ENCODE results near the gene MYLK3. TPM values are rescaled to one million over a fixed set of nuclear protein-coding genes. Genes with fewer than 3 reads are reported as not detected.

MYLK3 gene
- total and polyA plus RNA-seq, 2 donors (not counting 3 experiments of a cell fraction or from before 2014, with no cell fraction given), result not detected

DNA sequence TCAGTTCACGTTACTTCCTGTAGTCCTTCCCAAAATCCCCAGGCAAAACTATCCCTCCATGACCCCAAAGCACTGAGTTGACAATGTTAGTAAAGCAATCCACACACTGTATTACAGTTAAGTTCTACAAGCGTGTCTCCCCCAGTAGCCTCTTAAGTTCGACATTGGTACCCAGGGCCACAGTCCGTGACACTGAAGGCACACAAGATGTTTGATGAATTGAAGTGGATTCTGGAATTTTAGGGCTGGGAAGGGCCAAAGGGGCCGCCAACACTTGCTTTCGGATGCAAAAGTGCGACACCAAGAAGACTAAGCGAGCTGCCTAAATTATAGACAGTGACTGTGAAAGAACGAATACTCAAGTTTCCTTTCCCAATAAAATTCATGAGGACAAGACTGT, 60.7 kb downstream of the MYLK3 start:
- DNase-seq (ENCODE audit: low read depth, low spot score) (no peak), FAIRE-seq (no peak)
- intact Hi-C loops (cut with micrococcal nuclease) (loop anchor here (5.0 kb wide), 1 partner anchor 100 kb away; no protein-coding TSS in a partner anchor), dilution Hi-C loops (cut with MboI; ENCODE audit: extremely low pct_ligation_motif_present, low sequenced_read_pairs) (no loop called here)
- no peaks in the 10 kb centered on the region for H3K9me1 ChIP-seq (replicated peaks; ENCODE audit: control insufficient read depth, extremely low read depth, insufficient read depth, low read length)
- peaks cover 76% of the 10 kb centered on the region for H3K79me2 ChIP-seq (ENCODE audit: control insufficient read depth, insufficient read depth, low read length)
- no peaks in the 10 kb centered on the region for H3K9me3 ChIP-seq (replicated peaks; ENCODE audit: control insufficient read depth, insufficient read depth, low read length)
- H3K4me2 ChIP-seq (ENCODE audit: insufficient read depth, low read length), result peak overlapping the region; percentile 96
- no peaks in the 10 kb centered on the region for H3K36me3 ChIP-seq (ENCODE audit: control insufficient read depth in 2 of 2, extremely low read depth in 1 of 2, insufficient read depth in 2 of 2, low read length in 2 of 2)
- H3K4me3 ChIP-seq (replicated peaks in 1 of 3; ENCODE audit: insufficient read depth in 1 of 3, low read depth in 1 of 3, low read length in 3 of 3), result peak overlapping the region in 2 of 3 experiments; percentile 66 to 96
- TF ChIP-seq GATA2 (IDR thresholded peaks at IDR 0.05; ENCODE audit: insufficient read depth, insufficient read length, low read depth, low read length) (no peak), JUN (IDR thresholded peaks at IDR 0.05; ENCODE audit: borderline replicate concordance, insufficient read depth, insufficient read length, low read depth) (no peak), POLR2AphosphoS5 (IDR thresholded peaks at IDR 0.05; ENCODE audit: insufficient read depth, low read depth, low read length) (no peak), EZH2 (IDR thresholded peaks at IDR 0.05; ENCODE audit: borderline replicate concordance, low read depth, low read length, severe bottlenecking) (no peak)
- ChIA-PET CTCF (interaction anchor here (1.4 kb wide), 1 partner anchor 12 kb away, joined by 3 read pairs; no protein-coding TSS in a partner anchor), POLR2A (no interaction called here)
- peaks cover 30% of the 10 kb centered on the region for H3K4me1 ChIP-seq (ENCODE audit: control insufficient read depth, extremely low read depth, insufficient read depth, low read length)
- H4K20me1 ChIP-seq (replicated peaks; ENCODE audit: control insufficient read depth, extremely low read depth, insufficient read depth, low read length), result peaks cover 12% of the 10 kb centered on the region
- no peak overlapping the region for H2AFZ ChIP-seq (ENCODE audit: low read depth, low read length)
- H3K9ac ChIP-seq (replicated peaks; ENCODE audit: extremely low read depth, insufficient read depth, low read length), result peak overlapping the region; percentile 79
- no peak overlapping the region for H3K27ac ChIP-seq (ENCODE audit: insufficient read depth, low read depth, low read length)
- TSS peak; percentile 26 for BruUV-seq (replicated peaks)
- H3K27me3 ChIP-seq (ENCODE audit: control insufficient read depth in 2 of 2, insufficient read depth in 2 of 2, low read length in 2 of 2), result no peaks in the 10 kb centered on the region

DNA sequence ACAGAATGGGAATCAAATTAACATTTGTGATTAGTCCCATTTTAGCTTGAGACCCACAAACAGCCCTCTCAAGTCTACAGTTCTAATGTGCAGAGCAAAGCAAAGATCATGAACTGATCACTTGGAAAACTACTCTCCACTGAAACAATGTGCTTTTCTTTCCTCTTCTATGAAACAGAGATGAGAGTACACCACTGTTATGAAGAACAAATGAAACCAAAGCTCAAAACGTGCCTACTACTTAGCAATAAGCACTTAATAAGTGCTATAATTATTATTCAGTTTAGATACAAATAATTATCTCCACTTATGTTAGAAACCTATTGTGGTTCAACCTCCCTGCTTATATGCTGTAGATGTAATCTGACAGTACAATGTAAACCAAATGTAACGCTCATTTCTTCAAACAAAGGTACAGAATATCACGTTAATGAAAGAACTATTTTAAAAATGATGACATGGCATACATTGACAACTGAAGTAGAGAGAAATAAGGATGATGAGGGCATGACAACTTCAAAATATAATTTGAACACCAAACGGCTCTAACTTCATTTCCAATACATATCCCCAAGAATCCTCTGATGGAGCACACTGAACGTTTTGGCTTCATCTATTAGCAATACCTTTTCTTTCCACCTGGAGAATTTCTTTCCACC, 61.2 kb downstream of the MYLK3 start:
- H3K27me3 ChIP-seq (ENCODE audit: control insufficient read depth in 2 of 2, insufficient read depth in 2 of 2, low read length in 2 of 2), result no peaks in the 10 kb centered on the region
- intact Hi-C loops (cut with micrococcal nuclease) (loop anchor here (5.0 kb wide), 1 partner anchor 100 kb away; no protein-coding TSS in a partner anchor), dilution Hi-C loops (cut with MboI; ENCODE audit: extremely low pct_ligation_motif_present, low sequenced_read_pairs) (no loop called here)
- H3K9ac ChIP-seq (replicated peaks; ENCODE audit: extremely low read depth, insufficient read depth, low read length), result no peak overlapping the region
- BruUV-seq (replicated peaks), result no TSS peak
- peaks cover 30% of the 10 kb centered on the region for H3K4me1 ChIP-seq (ENCODE audit: control insufficient read depth, extremely low read depth, insufficient read depth, low read length)
- no peak for DNase-seq (ENCODE audit: low read depth, low spot score)
- H3K9me1 ChIP-seq (replicated peaks; ENCODE audit: control insufficient read depth, extremely low read depth, insufficient read depth, low read length), result no peaks in the 10 kb centered on the region
- H3K27ac ChIP-seq (ENCODE audit: insufficient read depth, low read depth, low read length), result no peak overlapping the region
- POLR2A ChIA-PET, result no interaction called here
- no peak for FAIRE-seq
- no peaks in the 10 kb centered on the region for H3K36me3 ChIP-seq (ENCODE audit: control insufficient read depth in 2 of 2, extremely low read depth in 1 of 2, insufficient read depth in 2 of 2, low read length in 2 of 2)
- peaks cover 12% of the 10 kb centered on the region for H4K20me1 ChIP-seq (replicated peaks; ENCODE audit: control insufficient read depth, extremely low read depth, insufficient read depth, low read length)
- H3K4me2 ChIP-seq (ENCODE audit: insufficient read depth, low read length), result peak overlapping the region; percentile 96
- CTCF ChIA-PET, result interaction anchor here (1.4 to 1.5 kb wide), 2 partner anchors 11 to 13 kb away, joined by 3 to 4 read pairs; no protein-coding TSS in a partner anchor
- H3K9me3 ChIP-seq (replicated peaks; ENCODE audit: control insufficient read depth, insufficient read depth, low read length), result no peaks in the 10 kb centered on the region
- H2AFZ ChIP-seq (ENCODE audit: low read depth, low read length), result no peak overlapping the region
- H3K4me3 ChIP-seq (replicated peaks in 1 of 3; ENCODE audit: insufficient read depth in 1 of 3, low read depth in 1 of 3, low read length in 3 of 3), result peak overlapping the region in 1 of 3 experiments; percentile 96
- TF ChIP-seq MYC (IDR thresholded peaks at IDR 0.05; ENCODE audit: low read depth, low read length) (no peak), FOS (IDR thresholded peaks at IDR 0.05; ENCODE audit: borderline replicate concordance, insufficient read depth, low read length) (no peak), EZH2 (IDR thresholded peaks at IDR 0.05; ENCODE audit: borderline replicate concordance, low read depth, low read length, severe bottlenecking) (no peak), GATA2 (IDR thresholded peaks at IDR 0.05; ENCODE audit: insufficient read depth, insufficient read length, low read depth, low read length) (no peak), POLR2A (IDR thresholded peaks at IDR 0.05; ENCODE audit: low read depth, low read length) (no peak), POLR2AphosphoS5 (IDR thresholded peaks at IDR 0.05; ENCODE audit: insufficient read depth, low read depth, low read length) (no peak), JUN (IDR thresholded peaks at IDR 0.05; ENCODE audit: borderline replicate concordance, insufficient read depth, insufficient read length, low read depth) (no peak)
- TF ChIP-seq, protein P1, sequence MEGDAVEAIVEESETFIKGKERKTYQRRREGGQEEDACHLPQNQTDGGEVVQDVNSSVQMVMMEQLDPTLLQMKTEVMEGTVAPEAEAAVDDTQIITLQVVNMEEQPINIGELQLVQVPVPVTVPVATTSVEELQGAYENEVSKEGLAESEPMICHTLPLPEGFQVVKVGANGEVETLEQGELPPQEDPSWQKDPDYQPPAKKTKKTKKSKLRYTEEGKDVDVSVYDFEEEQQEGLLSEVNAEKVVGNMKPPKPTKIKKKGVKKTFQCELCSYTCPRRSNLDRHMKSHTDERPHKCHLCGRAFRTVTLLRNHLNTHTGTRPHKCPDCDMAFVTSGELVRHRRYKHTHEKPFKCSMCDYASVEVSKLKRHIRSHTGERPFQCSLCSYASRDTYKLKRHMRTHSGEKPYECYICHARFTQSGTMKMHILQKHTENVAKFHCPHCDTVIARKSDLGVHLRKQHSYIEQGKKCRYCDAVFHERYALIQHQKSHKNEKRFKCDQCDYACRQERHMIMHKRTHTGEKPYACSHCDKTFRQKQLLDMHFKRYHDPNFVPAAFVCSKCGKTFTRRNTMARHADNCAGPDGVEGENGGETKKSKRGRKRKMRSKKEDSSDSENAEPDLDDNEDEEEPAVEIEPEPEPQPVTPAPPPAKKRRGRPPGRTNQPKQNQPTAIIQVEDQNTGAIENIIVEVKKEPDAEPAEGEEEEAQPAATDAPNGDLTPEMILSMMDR (IDR thresholded peaks at IDR 0.05; ENCODE audit: extremely low read depth in 1 of 2, insufficient read depth in 1 of 2, low read depth in 1 of 2, low read length in 2 of 2), result no peak
- H3K79me2 ChIP-seq (ENCODE audit: control insufficient read depth, insufficient read depth, low read length), result peaks cover 82% of the 10 kb centered on the region
